WTC11 (cell line): ENCODE data around the gene ARHGAP32. TPM values are rescaled to one million over a fixed set of nuclear protein-coding genes. Genes with fewer than 3 reads are reported as not detected.

Source experiments
- ATAC-seq: fragments of 200-7000 bp; cut with Tn5 transposase; 2 replicates; pipeline ENCODE4 v1.10.0; 2021; ENCODE audit warnings: mild to moderate bottlenecking, moderate library complexity
- CTCF ChIA-PET: fragments of 300-600 bp; sonication (Branson Sonifier 250); formaldehyde crosslinking; loops from one replicate; lab custom pipeline; 2021; ENCODE audit warnings: antibody characterized with exemption; lab: Charles Lee
- POLR2A ChIA-PET: fragments of 350-600 bp; sonication (Branson Sonifier 250); formaldehyde crosslinking; loops from one replicate; lab custom pipeline; 2021; ENCODE audit warnings: antibody characterized with exemption; lab: Charles Lee
- DNase-seq: peaks from one replicate; pipeline ENCODE4 v3.0.0; 2021; ENCODE audit warnings: low spot score
- H3K27ac Mint-ChIP-seq: 2 replicates; pipeline ENCODE4 v1.8.0; 2021; ENCODE audit warnings: mixed read lengths
- H3K27me3 Mint-ChIP-seq: 2 replicates; pipeline ENCODE4 v1.8.0; 2021; ENCODE audit warnings: low read depth, mild to moderate bottlenecking, moderate library complexity, mixed read lengths
- H3K36me3 Mint-ChIP-seq: 2 replicates; pipeline ENCODE4 v1.8.0; 2021; ENCODE audit warnings: mixed read lengths
- H3K4me1 Mint-ChIP-seq: 2 replicates; pipeline ENCODE4 v1.8.0; 2022; ENCODE audit warnings: mixed read lengths
- H3K4me3 Mint-ChIP-seq: 2 replicates; pipeline ENCODE4 v1.8.0; 2021; ENCODE audit warnings: mild to moderate bottlenecking, moderate library complexity, mixed read lengths
- H3K9me3 Mint-ChIP-seq: 2 replicates; pipeline ENCODE4 v1.8.0; 2021; ENCODE audit warnings: mixed read lengths
- ATF3 ChIP-seq: sonication (generic); formaldehyde crosslinking; conservative IDR thresholded peaks from 2 replicates; pipeline ENCODE4 v1.8.1; 2022; ENCODE audit warnings: mild to moderate bottlenecking, missing genetic modification reagents
- ATF6 ChIP-seq: sonication (generic); formaldehyde crosslinking; IDR thresholded peaks from 2 replicates; pipeline ENCODE4 v1.8.1; 2023; ENCODE audit warnings: mild to moderate bottlenecking, missing genetic modification reagents
- EMX1 ChIP-seq: fragments of 250-450 bp; sonication (Bioruptor Pico); IDR thresholded peaks from 2 replicates; pipeline ENCODE4 v1.8.0; 2021; ENCODE audit warnings: mild to moderate bottlenecking
- IRF1 ChIP-seq: sonication (generic); formaldehyde crosslinking; IDR thresholded peaks from 2 replicates; pipeline ENCODE4 v1.8.0; 2023; ENCODE audit warnings: missing genetic modification reagents
- MAX ChIP-seq: sonication (generic); formaldehyde crosslinking; IDR thresholded peaks from 2 replicates; pipeline ENCODE4 v1.8.0; 2022; ENCODE audit warnings: mild to moderate bottlenecking, missing genetic modification reagents
- NFATC4 ChIP-seq: fragments of 250-450 bp; sonication (Bioruptor Pico); IDR thresholded peaks from 2 replicates; pipeline ENCODE4 v1.9.0; 2021; ENCODE audit warnings: mild to moderate bottlenecking
- NR3C1 ChIP-seq: sonication (generic); formaldehyde crosslinking; conservative IDR thresholded peaks from 2 replicates; pipeline ENCODE4 v1.8.1; 2023; ENCODE audit warnings: low read depth, mild to moderate bottlenecking, missing genetic modification reagents
- PRRX2 ChIP-seq: fragments of 250-450 bp; sonication (Bioruptor Pico); IDR thresholded peaks from 2 replicates; pipeline ENCODE4 v1.8.0; 2021; ENCODE audit warnings: mild to moderate bottlenecking
- RELA ChIP-seq: sonication (generic); formaldehyde crosslinking; IDR thresholded peaks from 2 replicates; pipeline ENCODE4 v1.8.1; 2022; ENCODE audit warnings: missing genetic modification reagents, mild to moderate bottlenecking, borderline replicate concordance
- RORB ChIP-seq: fragments of 250-450 bp; sonication (Bioruptor Pico); IDR thresholded peaks from 2 replicates; pipeline ENCODE4 v1.9.0; 2021; ENCODE audit warnings: mild to moderate bottlenecking
- SMAD3 ChIP-seq: sonication (generic); formaldehyde crosslinking; IDR thresholded peaks from 2 replicates; pipeline ENCODE4 v1.8.0; 2022; ENCODE audit warnings: missing genetic modification reagents, mild to moderate bottlenecking, borderline replicate concordance
- SP1 ChIP-seq: sonication (generic); formaldehyde crosslinking; conservative IDR thresholded peaks from 2 replicates; pipeline ENCODE4 v1.8.1; 2022; ENCODE audit warnings: missing genetic modification reagents
- TCF7 ChIP-seq: sonication (generic); formaldehyde crosslinking; IDR thresholded peaks from 2 replicates; pipeline ENCODE4 v1.8.0; 2022; ENCODE audit warnings: mild to moderate bottlenecking, low read depth, missing genetic modification reagents, moderate library complexity
- ZNF121 ChIP-seq: sonication (generic); formaldehyde crosslinking; IDR thresholded peaks from 2 replicates; pipeline ENCODE4 v1.8.0; 2023; ENCODE audit warnings: missing genetic modification reagents
- ZNF423 ChIP-seq: fragments of 250-450 bp; sonication (Bioruptor Pico); IDR thresholded peaks from 2 replicates; pipeline ENCODE4 v2.1.2; 2022; ENCODE audit warnings: mild to moderate bottlenecking, moderate library complexity
- total RNA-seq: library from RNA; stranded (reverse); gene quantifications from 3 replicates; pipeline ENCODE4 v1.2.3, GENCODE V29; 2021
- TF ChIP-seq, protein P1 (sequence below): sonication (generic); formaldehyde crosslinking; IDR thresholded peaks from 2 replicates; pipeline ENCODE4 v1.8.0; 2022; ENCODE audit warnings: mild to moderate bottlenecking, missing genetic modification reagents
- TF ChIP-seq, protein P2 (sequence below): sonication (generic); formaldehyde crosslinking; IDR thresholded peaks from 2 replicates; pipeline ENCODE4 v1.8.1; 2022; ENCODE audit warnings: low read depth, mild to moderate bottlenecking, moderate library complexity, missing genetic modification reagents, borderline replicate concordance
- TF ChIP-seq, protein P3 (sequence below): sonication (generic); formaldehyde crosslinking; IDR thresholded peaks from 2 replicates; pipeline ENCODE4 v1.8.0; 2022; ENCODE audit warnings: mild to moderate bottlenecking, missing genetic modification reagents
- TF ChIP-seq, protein P4 (sequence below): fragments of 250-450 bp; sonication (Bioruptor Pico); IDR thresholded peaks from 2 replicates; pipeline ENCODE4 v1.9.0; 2021; ENCODE audit warnings: mild to moderate bottlenecking
- TF ChIP-seq, protein P5 (sequence below): fragments of 250-450 bp; sonication (Bioruptor Pico); IDR thresholded peaks from 2 replicates; pipeline ENCODE4 v1.9.0; 2021; ENCODE audit warnings: mild to moderate bottlenecking, borderline replicate concordance
- TF ChIP-seq, protein P6 (sequence below): fragments of 250-450 bp; sonication (Bioruptor Pico); IDR thresholded peaks from 2 replicates; pipeline ENCODE4 v1.8.0; 2021; ENCODE audit warnings: mild to moderate bottlenecking

The ARHGAP32 gene
- total RNA-seq, 1 experiment from 2014 or later: 25.6 TPM

DNA sequence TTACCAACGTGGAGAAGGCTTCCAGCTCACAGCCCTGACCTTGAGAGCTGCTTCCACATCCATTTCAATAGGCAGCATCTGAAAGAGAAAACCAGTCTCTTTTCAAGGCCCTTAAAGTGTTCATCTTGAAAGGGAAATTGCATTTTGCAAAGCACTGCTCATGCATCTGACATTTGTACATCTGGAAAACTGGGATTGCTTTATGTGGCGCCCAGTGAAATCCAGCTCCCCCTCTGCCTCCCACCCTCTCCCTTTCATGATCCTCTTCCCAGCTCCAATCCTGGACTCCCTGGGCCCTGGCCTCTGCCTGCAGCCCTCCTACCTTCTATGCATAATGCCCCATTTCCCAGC lies 266.9 kb downstream of the ARHGAP32 start:
- no peaks in the 10 kb centered on the region for H3K36me3 Mint-ChIP-seq
- H3K4me3 Mint-ChIP-seq: no peak overlapping the region
- ATAC-seq: no peak
- no peak for DNase-seq
- ChIA-PET POLR2A (interaction anchor here (0.7 to 1.0 kb wide), 2 partner anchors 9 to 267 kb away, joined by 3 to 4 read pairs; no protein-coding TSS in a partner anchor), CTCF (interaction anchor here (0.9 to 1.9 kb wide), 7 partner anchors 11 to 40 kb away, joined by 3 to 11 read pairs (median 7); no protein-coding TSS in a partner anchor)
- no peaks in the 10 kb centered on the region for H3K9me3 Mint-ChIP-seq
- no peak for TF ChIP-seq RORB
- no peak for TF ChIP-seq SMAD3 (CRISPR knock-in tag)
- TF ChIP-seq NR3C1 (CRISPR knock-in tag): no peak
- TF ChIP-seq ATF6 (CRISPR knock-in tag): no peak
- TF ChIP-seq MAX (CRISPR knock-in tag): no peak
- TF ChIP-seq ATF3 (CRISPR knock-in tag): no peak
- no peak for TF ChIP-seq PRRX2
- TF ChIP-seq, protein P1, sequence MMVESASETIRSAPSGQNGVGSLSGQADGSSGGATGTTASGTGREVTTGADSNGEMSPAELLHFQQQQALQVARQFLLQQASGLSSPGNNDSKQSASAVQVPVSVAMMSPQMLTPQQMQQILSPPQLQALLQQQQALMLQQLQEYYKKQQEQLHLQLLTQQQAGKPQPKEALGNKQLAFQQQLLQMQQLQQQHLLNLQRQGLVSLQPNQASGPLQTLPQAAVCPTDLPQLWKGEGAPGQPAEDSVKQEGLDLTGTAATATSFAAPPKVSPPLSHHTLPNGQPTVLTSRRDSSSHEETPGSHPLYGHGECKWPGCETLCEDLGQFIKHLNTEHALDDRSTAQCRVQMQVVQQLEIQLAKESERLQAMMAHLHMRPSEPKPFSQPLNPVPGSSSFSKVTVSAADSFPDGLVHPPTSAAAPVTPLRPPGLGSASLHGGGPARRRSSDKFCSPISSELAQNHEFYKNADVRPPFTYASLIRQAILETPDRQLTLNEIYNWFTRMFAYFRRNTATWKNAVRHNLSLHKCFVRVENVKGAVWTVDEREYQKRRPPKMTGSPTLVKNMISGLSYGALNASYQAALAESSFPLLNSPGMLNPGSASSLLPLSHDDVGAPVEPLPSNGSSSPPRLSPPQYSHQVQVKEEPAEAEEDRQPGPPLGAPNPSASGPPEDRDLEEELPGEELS: no peak
- TF ChIP-seq SP1 (CRISPR knock-in tag): no peak
- no peak for TF ChIP-seq IRF1
- TF ChIP-seq TCF7: no peak
- TF ChIP-seq, protein P2, sequence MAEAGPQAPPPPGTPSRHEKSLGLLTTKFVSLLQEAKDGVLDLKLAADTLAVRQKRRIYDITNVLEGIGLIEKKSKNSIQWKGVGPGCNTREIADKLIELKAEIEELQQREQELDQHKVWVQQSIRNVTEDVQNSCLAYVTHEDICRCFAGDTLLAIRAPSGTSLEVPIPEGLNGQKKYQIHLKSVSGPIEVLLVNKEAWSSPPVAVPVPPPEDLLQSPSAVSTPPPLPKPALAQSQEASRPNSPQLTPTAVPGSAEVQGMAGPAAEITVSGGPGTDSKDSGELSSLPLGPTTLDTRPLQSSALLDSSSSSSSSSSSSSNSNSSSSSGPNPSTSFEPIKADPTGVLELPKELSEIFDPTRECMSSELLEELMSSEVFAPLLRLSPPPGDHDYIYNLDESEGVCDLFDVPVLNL: no peak
- no peak for TF ChIP-seq ZNF121
- H3K27me3 Mint-ChIP-seq: peaks cover 82% of the 10 kb centered on the region
- H3K27ac Mint-ChIP-seq: no peak overlapping the region
- H3K4me1 Mint-ChIP-seq: peaks cover 57% of the 10 kb centered on the region

GRCh38 chr11:128924510-128925249 lies 267.4 kb downstream of the ARHGAP32 start:
- Mint-ChIP-seq H3K4me3 (no peak overlapping the region), H3K27ac (no peak overlapping the region), H3K4me1 (peaks cover 52% of the 10 kb centered on the region), H3K9me3 (no peaks in the 10 kb centered on the region), H3K27me3 (peaks cover 77% of the 10 kb centered on the region), H3K36me3 (no peaks in the 10 kb centered on the region)
- CTCF ChIA-PET: interaction anchor here (0.9 to 1.9 kb wide), 7 partner anchors 11 to 40 kb away, joined by 3 to 11 read pairs (median 7); no protein-coding TSS in a partner anchor
- no peak for DNase-seq
- ATAC-seq: no peak
- POLR2A ChIA-PET: no interaction called here
- TF ChIP-seq EMX1 (no peak), ZNF423 (CRISPR knock-in tag) (no peak), RELA (CRISPR knock-in tag) (no peak), NFATC4 (CRISPR knock-in tag) (no peak)
- TF ChIP-seq, protein P3, sequence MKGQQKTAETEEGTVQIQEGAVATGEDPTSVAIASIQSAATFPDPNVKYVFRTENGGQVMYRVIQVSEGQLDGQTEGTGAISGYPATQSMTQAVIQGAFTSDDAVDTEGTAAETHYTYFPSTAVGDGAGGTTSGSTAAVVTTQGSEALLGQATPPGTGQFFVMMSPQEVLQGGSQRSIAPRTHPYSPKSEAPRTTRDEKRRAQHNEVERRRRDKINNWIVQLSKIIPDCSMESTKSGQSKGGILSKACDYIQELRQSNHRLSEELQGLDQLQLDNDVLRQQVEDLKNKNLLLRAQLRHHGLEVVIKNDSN (CRISPR knock-in tag): no peak
- TF ChIP-seq, protein P4, sequence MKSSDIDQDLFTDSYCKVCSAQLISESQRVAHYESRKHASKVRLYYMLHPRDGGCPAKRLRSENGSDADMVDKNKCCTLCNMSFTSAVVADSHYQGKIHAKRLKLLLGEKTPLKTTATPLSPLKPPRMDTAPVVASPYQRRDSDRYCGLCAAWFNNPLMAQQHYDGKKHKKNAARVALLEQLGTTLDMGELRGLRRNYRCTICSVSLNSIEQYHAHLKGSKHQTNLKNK (CRISPR knock-in tag): no peak
- TF ChIP-seq, protein P5, sequence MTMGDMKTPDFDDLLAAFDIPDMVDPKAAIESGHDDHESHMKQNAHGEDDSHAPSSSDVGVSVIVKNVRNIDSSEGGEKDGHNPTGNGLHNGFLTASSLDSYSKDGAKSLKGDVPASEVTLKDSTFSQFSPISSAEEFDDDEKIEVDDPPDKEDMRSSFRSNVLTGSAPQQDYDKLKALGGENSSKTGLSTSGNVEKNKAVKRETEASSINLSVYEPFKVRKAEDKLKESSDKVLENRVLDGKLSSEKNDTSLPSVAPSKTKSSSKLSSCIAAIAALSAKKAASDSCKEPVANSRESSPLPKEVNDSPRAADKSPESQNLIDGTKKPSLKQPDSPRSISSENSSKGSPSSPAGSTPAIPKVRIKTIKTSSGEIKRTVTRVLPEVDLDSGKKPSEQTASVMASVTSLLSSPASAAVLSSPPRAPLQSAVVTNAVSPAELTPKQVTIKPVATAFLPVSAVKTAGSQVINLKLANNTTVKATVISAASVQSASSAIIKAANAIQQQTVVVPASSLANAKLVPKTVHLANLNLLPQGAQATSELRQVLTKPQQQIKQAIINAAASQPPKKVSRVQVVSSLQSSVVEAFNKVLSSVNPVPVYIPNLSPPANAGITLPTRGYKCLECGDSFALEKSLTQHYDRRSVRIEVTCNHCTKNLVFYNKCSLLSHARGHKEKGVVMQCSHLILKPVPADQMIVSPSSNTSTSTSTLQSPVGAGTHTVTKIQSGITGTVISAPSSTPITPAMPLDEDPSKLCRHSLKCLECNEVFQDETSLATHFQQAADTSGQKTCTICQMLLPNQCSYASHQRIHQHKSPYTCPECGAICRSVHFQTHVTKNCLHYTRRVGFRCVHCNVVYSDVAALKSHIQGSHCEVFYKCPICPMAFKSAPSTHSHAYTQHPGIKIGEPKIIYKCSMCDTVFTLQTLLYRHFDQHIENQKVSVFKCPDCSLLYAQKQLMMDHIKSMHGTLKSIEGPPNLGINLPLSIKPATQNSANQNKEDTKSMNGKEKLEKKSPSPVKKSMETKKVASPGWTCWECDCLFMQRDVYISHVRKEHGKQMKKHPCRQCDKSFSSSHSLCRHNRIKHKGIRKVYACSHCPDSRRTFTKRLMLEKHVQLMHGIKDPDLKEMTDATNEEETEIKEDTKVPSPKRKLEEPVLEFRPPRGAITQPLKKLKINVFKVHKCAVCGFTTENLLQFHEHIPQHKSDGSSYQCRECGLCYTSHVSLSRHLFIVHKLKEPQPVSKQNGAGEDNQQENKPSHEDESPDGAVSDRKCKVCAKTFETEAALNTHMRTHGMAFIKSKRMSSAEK (CRISPR knock-in tag): no peak
- TF ChIP-seq, protein P6, sequence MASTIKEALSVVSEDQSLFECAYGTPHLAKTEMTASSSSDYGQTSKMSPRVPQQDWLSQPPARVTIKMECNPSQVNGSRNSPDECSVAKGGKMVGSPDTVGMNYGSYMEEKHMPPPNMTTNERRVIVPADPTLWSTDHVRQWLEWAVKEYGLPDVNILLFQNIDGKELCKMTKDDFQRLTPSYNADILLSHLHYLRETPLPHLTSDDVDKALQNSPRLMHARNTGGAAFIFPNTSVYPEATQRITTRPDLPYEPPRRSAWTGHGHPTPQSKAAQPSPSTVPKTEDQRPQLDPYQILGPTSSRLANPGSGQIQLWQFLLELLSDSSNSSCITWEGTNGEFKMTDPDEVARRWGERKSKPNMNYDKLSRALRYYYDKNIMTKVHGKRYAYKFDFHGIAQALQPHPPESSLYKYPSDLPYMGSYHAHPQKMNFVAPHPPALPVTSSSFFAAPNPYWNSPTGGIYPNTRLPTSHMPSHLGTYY (CRISPR knock-in tag): no peak
